OCI-LY1 (cell line): ENCODE data around the gene DSTYK.

ENCODE experiments used
- EZH2 ChIP-seq: fragments of 200-600 bp; sonication (generic), shearing (Covaris generic); IDR thresholded peaks from 2 replicates; pipeline ENCODE4 v1.8.0; 2017; ENCODE audit warnings: borderline replicate concordance, mixed run types, mild to moderate bottlenecking, antibody characterized with exemption, low read length, moderate library complexity, mixed read lengths
- TF ChIP-seq, protein P1 (sequence below): fragments of 200-600 bp; sonication (generic), shearing (Covaris generic); IDR thresholded peaks from 2 replicates; pipeline ENCODE4 v1.5.1; 2017; ENCODE audit warnings: mild to moderate bottlenecking, antibody characterized with exemption, low read length, moderate library complexity, mixed read lengths

- TF ChIP-seq, protein P1, sequence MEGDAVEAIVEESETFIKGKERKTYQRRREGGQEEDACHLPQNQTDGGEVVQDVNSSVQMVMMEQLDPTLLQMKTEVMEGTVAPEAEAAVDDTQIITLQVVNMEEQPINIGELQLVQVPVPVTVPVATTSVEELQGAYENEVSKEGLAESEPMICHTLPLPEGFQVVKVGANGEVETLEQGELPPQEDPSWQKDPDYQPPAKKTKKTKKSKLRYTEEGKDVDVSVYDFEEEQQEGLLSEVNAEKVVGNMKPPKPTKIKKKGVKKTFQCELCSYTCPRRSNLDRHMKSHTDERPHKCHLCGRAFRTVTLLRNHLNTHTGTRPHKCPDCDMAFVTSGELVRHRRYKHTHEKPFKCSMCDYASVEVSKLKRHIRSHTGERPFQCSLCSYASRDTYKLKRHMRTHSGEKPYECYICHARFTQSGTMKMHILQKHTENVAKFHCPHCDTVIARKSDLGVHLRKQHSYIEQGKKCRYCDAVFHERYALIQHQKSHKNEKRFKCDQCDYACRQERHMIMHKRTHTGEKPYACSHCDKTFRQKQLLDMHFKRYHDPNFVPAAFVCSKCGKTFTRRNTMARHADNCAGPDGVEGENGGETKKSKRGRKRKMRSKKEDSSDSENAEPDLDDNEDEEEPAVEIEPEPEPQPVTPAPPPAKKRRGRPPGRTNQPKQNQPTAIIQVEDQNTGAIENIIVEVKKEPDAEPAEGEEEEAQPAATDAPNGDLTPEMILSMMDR, result no peak
- no peak for TF ChIP-seq EZH2
These were observed 30.0 kb upstream of the DSTYK start for GRCh38 chr1:205241366-205242030.
